NAMALWA (cell line): ENCODE measurements around the gene PLXNB2.

Experiments
- DNase-seq: peaks from one replicate; pipeline ENCODE4 v3.0.0-alpha.2; 2015; ENCODE audit warnings: low spot score

The PLXNB2 gene

DNA sequence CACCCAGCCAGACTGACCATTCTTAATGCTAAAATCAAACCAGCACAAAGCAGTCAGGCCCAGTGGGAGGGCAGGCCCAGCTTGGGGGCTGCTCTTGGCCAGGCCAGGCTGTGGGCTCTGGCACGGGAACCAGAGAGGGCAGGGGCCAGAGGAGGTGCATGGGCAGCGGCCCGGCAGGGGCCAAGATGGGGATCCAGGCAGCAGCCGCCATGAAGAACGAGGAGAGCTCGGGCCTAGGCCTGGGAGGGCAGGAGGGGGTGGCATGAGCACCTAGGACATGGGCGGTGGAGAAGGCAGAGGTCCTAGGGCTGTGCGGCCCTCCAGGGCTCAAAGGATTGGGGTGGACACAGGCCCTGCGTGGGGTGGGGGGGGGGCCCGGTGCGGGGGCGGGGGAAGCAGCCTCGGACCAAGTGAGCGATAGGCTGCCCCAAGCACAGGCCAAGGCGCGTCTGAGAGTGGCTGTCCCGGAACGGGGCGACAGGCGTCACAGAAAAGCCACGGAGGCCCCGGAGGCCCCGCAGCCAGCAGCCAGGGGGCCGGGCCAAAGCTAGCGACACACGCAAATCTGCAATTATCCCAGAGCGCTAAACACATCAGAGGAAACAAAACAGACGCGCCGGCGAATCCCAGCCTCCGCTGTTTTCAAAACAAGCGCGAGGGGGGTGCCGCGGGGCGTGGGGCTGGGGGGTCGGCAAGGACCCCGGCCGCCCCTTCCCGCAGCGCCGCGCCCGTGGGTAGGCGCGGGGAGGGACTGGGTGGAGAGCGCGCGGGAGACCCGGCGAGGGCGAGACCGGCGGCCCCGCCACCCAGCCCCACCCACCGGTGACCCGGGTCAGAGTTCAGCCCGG is 8.3 kb downstream of the PLXNB2 start:
- DNase-seq, result peak; percentile 73

- DNase-seq, result no peak
Observed at GRCh38 chr22:50298266-50298637, 9.2 kb downstream of the PLXNB2 start.

- DNase-seq, result no peak
Observed at GRCh38 chr22:50297510-50298265, 9.8 kb downstream of the PLXNB2 start.

DNA sequence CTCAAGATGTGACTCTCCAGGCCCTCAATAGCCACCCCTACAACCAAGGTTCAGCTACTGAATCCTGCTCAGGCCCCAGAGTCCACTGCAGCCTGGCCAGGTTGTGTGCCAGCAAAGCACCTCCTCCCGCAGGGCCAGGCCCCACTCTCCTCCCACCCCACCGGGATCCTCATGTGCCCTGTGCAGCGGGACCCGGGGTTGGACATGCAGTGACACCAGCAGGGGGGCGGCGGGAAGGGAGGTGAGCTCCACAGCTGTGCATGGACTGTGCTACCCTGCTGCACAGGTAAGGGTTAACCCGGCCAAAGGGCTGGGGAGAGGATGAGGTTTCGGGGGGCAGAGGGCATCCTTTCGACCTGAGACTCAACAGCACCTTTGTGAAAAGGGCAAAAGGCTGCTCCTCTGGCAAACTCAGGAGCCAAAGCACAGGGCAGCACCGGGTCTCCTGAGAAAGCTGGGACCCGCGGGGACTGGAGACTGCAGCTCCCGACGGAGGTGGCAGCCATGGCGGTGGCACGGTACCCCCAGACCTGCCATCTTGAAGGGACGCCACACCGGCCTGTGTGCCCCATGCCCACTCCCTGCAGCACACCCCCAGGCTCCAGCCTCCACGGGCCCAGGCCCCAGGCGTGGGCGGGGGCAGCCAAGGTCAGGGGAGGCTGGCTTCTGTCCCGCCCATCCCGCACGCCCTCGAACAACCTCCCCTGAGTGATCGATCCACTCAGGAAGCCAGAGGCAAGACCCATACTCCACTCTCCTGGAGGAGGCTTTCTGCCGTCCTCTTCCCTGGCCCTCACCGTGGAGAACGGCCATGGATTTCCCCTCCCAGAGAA is 10.6 kb downstream of the PLXNB2 start:
- no peak for DNase-seq

DNA sequence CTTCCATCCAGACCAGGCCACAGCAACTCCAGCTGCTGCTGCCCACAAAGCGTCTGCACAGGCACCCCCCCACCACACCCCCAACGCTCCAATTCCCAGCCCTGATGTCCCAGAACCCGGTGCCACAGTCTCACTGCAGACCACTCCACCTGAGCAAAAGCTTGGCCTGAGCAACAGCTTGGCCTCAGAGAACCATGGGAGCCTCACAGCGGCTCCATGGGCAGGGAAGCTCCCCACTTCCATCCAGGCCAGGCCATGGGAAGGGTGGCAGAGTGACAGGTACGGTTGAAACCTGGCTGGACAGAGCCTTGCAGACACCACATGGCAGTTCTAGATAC is 13.2 kb downstream of the PLXNB2 start:
- DNase-seq, result no peak

- peak; percentile 60 for DNase-seq
Observed at GRCh38 chr22:50293441-50294318, 13.8 kb downstream of the PLXNB2 start.

- peak; percentile 84 for DNase-seq
Observed at GRCh38 chr22:50292643-50293440, 14.6 kb downstream of the PLXNB2 start.

- DNase-seq, result no peak
Observed at GRCh38 chr22:50289942-50290630, 17.4 kb downstream of the PLXNB2 start.

DNA sequence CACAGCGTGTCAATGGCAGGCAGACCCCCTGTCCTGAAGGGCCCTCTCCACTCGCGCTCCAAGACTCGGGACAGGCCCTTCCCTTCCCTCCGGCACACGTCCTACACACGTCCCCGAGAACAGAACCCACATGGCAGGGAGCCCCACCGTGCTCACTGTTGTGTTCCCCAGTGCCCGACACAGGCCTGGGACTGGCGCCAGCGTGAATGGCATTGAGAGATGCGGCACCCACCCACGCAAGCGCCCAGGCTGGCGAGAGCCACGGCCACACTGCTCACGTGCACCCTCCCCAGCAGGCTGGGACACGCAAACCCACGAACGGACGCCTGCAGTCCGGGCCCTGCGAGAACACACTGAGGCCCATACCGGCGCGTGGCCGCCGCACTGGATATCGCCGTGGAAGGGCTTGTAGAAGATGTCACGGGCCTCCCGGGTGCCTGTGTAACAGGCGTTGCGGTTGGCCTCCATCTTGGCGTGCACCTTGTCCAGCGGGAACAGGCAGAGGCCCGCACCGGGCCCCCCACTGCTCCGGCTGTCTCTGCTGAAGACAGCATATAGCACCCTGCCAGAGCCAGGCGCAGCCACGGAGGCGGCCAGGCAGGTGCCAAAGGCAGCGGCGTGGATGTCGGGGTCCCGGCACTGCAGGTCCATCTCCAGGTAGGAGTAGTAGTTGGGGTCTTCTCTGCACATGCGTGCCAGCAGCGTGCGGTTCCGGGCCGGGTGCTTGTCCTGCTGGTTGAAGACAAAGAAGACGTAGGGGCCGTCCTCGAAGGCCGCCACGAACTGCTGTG is 18.1 kb downstream of the PLXNB2 start:
- no peak for DNase-seq

GRCh38 chr22:50287731-50288130 is 19.7 kb downstream of the PLXNB2 start:
- DNase-seq, result no peak

DNA sequence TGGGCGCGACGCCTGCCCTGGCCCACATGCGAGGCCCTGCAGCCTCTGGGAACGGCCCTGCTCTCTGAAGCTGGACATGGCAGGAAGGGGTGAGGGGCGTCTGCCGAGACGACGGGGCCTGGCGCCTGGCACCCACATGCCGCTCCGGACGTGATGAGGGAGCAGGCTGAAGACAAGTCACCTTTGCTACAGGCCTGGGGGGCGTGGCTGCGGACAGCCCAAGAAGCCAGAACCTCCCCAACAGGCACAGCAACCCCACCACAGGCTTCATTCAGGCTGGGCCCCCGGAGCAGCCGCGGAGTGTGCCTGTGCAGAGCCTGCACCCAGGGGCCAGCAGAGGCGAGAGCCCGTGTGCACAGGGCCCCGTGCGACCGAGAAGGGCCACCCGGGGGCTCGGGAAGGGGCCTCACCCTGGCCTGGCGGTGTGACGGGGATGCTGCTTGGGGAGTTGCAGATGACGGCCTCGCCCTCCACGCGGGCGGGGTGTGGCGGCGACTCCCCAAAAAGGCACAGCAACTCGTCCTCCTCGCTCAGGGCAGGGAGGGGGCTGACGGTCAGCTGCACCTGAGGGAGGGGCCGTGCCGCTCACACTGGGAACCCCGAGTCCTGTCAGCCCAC is 20.6 kb downstream of the PLXNB2 start:
- DNase-seq, result no peak

GRCh38 chr22:50286275-50286674 is 21.2 kb downstream of the PLXNB2 start:
- no peak for DNase-seq

DNA sequence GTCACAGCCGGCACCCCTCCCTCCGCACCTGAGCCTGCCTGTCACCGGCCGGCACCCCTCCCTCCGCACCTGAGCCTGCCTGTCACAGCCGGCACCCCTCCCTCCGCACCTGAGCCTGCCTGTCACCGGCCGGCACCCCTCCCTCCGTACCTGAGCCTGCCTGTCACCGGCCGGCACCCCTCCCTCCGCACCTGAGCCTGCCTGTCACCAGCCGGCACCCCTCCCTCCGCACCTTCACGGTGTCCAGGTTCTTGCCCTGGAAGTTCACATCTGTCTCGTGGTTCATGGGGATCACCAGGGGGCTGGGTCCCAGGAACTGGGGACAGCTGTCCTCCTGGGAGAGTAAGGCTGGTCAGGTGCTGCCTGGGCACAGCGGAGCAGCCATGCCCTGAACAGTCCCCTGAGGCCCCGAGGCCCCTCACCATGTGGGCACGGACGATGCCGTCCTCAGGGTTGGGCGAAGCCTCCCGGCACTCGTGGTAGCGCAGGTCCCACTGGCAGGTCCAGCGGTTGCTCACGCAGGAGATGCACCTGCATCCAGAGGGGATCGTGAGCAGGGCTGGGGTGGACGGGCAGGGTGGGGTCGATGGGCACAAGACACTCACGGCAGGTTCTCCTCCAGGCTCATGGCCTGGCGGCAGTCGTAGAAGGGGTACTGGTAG is 21.7 kb downstream of the PLXNB2 start:
- DNase-seq, result no peak

DNA sequence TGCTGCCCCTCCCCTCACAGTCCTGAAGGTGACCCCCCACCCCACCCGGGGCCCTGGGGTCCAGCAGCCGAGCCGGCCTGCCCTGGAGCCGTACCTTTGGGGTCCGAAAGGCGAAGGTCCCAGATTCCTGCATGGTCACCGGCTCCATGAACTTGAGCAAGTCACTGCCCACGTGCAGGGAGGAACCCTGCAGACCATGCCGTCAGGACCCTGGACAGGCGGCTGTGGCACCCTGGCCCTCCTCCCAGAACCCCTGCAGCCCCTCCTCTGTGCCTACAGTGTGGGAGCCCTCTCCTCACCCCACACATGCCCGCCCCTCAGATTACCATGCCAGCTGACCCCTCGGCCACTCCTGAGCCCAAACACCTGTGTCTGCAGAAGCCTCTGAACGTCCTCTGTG is 23.0 kb downstream of the PLXNB2 start:
- no peak for DNase-seq

GRCh38 chr22:50283821-50284220 is 23.6 kb downstream of the PLXNB2 start:
- no peak for DNase-seq

DNA sequence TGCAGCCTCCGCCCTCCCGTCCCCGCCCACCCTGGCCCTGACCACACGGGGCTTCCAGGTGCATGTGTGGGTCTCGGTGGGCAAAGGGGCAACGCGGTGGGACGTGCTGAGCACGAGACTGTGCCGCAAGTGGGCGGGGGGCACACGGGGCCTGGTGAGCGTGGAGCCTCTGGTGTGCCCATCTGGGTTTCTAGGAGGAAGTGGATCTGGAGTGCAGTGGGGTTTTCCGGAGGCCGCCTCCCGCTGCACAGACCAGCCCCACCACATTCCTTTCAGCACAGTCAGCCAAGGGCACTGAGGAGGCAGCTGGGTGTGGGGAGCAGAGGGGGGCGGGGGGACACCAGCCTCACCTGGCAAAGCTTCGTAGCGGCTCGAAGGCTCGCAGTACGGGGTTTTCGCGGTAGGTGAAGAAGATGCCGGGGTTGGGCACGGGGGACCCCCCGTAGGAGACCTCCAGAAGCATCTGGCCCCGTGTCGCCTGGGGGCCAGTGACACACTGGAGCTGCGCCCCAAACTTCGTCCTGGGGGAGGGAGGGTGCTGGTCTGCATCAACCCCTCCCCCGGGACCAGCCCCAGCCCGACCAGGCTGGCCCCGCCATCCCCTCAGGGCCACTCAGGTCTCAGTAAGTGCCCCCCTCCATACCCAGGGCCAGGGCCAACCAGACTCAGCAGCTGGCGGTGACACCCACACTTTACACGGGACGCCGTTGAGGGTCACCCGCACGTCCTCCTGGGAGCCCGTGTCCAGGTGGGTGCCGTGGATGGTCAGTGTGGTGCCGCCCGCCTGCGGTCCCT is 24.9 kb downstream of the PLXNB2 start:
- DNase-seq, result no peak

GRCh38 chr22:50281957-50282356 is 25.5 kb downstream of the PLXNB2 start:
- DNase-seq, result no peak

GRCh38 chr22:50281384-50281760 is 26.1 kb downstream of the PLXNB2 start:
- no peak for DNase-seq
